GM21576 (cell line): Measurements from ENCODE around the gene EN1.

Source experiments
- ATAC-seq: cut with Tn5 transposase; IDR thresholded peaks from one replicate; pipeline ENCODE4 v1.9.1; 2021; ENCODE audit warnings: mild to moderate bottlenecking, moderate library complexity; ENCODE audit not compliant: unreplicated experiment

The EN1 gene

GRCh38 chr2:118846953-118847761 is at the start of gene EN1:
EN1 (minus strand) TSS chr2:118847648; CDS start chr2:118847167, 481 bp downstream.
- no peak for ATAC-seq

- no peak for ATAC-seq
Measured at GRCh38 chr2:118893100-118893499, 45.7 kb upstream of the EN1 start.

- no peak for ATAC-seq
Measured at GRCh38 chr2:118889995-118890394, 42.5 kb upstream of the EN1 start.

GRCh38 chr2:118883792-118884191 is 36.3 kb upstream of the EN1 start:
- ATAC-seq: no peak

- peak; percentile 93 for ATAC-seq
Measured at GRCh38 chr2:118882693-118883336, 35.4 kb upstream of the EN1 start.

- ATAC-seq: peak; percentile 85
Measured at GRCh38 chr2:118881490-118882129, 34.2 kb upstream of the EN1 start.

GRCh38 chr2:118880501-118880900 is 33.1 kb upstream of the EN1 start:
- no peak for ATAC-seq

- ATAC-seq: no peak
Measured at GRCh38 chr2:118878531-118879149, 31.2 kb upstream of the EN1 start.

GRCh38 chr2:118875318-118875717 is 27.9 kb upstream of the EN1 start:
- ATAC-seq: no peak

GRCh38 chr2:118874324-118874723 is 26.9 kb upstream of the EN1 start:
- no peak for ATAC-seq

GRCh38 chr2:118865106-118865505 is 17.7 kb upstream of the EN1 start:
- ATAC-seq: peak; percentile 93

- no peak for ATAC-seq
Measured at GRCh38 chr2:118864207-118864606, 16.8 kb upstream of the EN1 start.

- ATAC-seq: no peak
Measured at GRCh38 chr2:118861731-118862130, 14.3 kb upstream of the EN1 start.

- ATAC-seq: no peak
Measured at GRCh38 chr2:118861242-118861641, 13.8 kb upstream of the EN1 start.

GRCh38 chr2:118860506-118860905 is 13.1 kb upstream of the EN1 start:
- ATAC-seq: no peak

GRCh38 chr2:118859157-118859770 is 11.8 kb upstream of the EN1 start:
- no peak for ATAC-seq

- ATAC-seq: no peak
Measured at GRCh38 chr2:118858485-118859156, 11.2 kb upstream of the EN1 start.

- no peak for ATAC-seq
Measured at GRCh38 chr2:118857677-118858484, 10.4 kb upstream of the EN1 start.

GRCh38 chr2:118856978-118857676 is 9.7 kb upstream of the EN1 start:
- no peak for ATAC-seq
